Epithelial cell of esophagus (primary cell): ENCODE measurements around the gene CUL3.

Experiments used
- DNase-seq: peaks from one replicate; pipeline ENCODE4 v3.0.0; 2010; ENCODE audit warnings: low read depth
- H3K4me3 ChIP-seq: 2 replicates; pipeline ENCODE4 v1.5.1; 2011; ENCODE audit warnings: mild to moderate bottlenecking, low read length, control low read depth
- CTCF ChIP-seq: IDR thresholded peaks from 2 replicates; pipeline ENCODE4 v1.5.1; 2011; ENCODE audit warnings: low read depth, mild to moderate bottlenecking, low read length, control low read depth, inconsistent platforms; ENCODE audit not compliant: insufficient read depth; ENCODE audit errors: missing control alignments

CUL3 gene

GRCh38 chr2:224449212-224450147, 135.7 kb downstream of the CUL3 start:
- H3K4me3 ChIP-seq, result no peak overlapping the region
- peak; percentile 70 for TF ChIP-seq CTCF
- DNase-seq, result peak; percentile 40

DNA sequence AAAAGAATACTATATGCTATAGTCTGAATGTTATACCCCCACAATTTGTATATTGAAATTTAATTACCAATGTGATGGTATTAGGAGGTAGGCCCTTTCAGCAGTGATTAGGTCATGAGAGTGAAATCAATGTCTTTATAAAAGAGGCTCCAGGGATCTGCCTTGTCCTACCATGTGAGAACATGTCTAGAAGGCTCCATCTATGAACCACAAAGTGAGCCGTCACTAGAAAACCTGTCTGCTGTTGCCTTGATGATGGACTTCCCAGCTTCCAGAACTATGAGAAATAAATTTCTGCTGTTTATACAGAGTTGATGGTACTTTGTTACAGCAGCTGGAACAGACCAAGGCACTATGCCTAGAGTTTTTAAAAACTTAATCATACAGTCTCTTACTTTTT, 136.9 kb downstream of the CUL3 start:
- TF ChIP-seq CTCF, result no peak
- H3K4me3 ChIP-seq, result no peak overlapping the region
- peak; percentile 73 for DNase-seq

DNA sequence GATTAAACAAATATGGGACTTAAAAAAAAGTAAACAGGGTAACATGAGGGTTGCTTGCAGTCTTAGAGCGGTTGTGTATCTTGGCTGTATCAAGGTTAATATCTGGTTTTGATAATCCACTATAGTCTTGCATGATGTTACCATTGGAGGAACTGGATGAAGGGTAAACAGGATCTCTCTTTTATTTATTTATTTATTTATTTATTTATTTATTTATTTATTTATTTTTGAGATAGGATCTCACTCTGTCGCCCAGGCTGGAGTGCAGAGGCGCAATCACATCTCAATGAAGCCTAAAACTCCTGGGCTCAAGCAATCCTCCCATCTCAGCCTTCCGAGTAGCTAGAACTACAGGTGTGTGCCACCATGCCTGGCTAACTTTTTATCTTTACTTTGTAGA, 140.4 kb downstream of the CUL3 start:
- H3K4me3 ChIP-seq, result no peak overlapping the region
- no peak for TF ChIP-seq CTCF
- DNase-seq, result no peak

DNA sequence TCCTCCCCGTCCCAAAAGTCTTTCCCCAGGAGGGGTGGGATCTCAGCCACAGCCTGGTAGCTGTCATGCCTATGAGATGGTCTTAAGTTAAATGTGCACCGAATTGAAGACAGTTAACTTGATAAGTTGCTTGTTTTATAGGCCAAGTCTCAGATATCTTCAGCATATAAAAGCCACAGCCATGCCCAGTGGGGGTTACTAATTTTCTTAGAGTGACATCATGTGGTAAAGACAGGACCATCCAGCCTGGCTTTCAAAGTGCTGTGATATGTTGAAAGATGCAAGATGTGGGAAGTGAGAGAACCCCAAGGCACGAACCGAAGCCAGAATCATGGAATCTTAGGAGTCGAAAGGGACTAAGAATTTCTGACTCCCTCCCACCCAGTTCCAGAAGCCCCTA, 141.1 kb downstream of the CUL3 start:
- no peak for TF ChIP-seq CTCF
- DNase-seq, result no peak
- H3K4me3 ChIP-seq, result no peak overlapping the region

DNA sequence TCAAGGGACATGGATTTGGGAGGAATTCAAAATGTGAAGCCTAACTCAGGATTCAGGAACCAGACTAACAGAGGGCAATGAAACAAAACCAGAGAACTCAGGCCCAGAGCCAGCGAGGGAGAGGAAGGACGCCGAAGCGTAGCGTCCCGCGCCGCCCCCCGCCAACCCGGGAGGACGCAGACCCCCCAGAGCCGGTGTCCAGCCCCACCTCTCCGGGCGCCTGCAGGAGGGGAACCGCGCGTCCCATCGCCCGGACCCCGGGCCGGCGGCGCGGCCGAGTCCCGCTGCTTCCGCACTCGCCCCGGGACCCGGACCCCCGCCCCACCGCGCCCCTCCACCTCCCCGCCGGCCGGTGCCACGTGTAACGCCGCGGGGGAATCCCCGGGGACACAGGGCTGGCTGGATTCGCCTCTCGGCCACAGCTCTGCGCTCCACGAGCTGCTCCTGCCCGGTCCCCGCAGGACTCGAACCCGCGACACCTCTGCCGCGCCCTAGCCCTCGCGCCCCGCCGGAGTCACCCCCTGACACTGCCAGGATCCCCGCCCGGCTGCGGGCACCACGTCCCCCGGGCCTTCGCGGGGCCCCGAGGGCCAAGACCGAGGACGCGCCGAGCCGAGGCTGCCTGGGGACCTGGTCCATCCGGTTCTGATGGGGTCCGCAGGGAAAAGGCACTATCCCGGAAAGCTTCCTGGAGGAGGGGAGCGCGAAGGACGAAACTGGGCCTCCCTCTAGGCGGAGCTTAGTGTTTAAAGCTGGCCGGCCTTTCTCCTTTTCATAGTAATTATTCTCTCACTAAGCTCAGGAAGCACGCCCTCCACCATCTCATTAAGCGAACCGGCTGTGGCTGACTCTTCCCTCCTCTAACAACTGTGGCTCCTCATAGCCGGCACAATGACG, 142.8 kb downstream of the CUL3 start:
- DNase-seq, result peak; percentile 36
- H3K4me3 ChIP-seq, result peak overlapping the region; percentile 48
- TF ChIP-seq CTCF, result no peak

DNA sequence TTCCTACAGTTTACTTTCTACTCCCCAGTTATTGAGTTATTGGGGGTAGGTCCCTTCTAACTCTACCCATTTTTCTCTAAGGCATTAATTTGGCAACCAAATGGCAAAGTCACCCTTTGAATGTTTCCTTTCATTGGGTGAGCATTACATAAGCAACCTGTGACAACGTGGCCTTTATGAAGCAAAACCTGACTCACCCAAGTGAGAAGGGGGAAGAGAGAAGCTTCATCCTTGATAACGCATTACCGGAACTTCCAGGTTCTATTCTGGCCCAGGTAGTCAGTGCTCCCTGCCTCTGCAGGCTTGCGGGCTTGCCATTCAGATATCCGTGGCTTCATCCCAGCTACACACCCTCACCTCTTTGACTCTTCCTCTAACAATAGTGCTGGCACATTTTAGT, 144.2 kb downstream of the CUL3 start:
- DNase-seq, result peak; percentile 70
- no peak overlapping the region for H3K4me3 ChIP-seq
- TF ChIP-seq CTCF, result no peak
